OCI-LY1 (cell line): Measurements from ENCODE around the gene BMPR2.

Experiments
- EZH2 ChIP-seq: fragments of 200-600 bp; sonication (generic), shearing (Covaris generic); IDR thresholded peaks from 2 replicates; pipeline ENCODE4 v1.8.0; 2017; ENCODE audit warnings: borderline replicate concordance, mixed run types, mild to moderate bottlenecking, antibody characterized with exemption, low read length, moderate library complexity, mixed read lengths
- TF ChIP-seq, protein P1 (sequence below): fragments of 200-600 bp; sonication (generic), shearing (Covaris generic); IDR thresholded peaks from 2 replicates; pipeline ENCODE4 v1.5.1; 2017; ENCODE audit warnings: mild to moderate bottlenecking, antibody characterized with exemption, low read length, moderate library complexity, mixed read lengths

DNA sequence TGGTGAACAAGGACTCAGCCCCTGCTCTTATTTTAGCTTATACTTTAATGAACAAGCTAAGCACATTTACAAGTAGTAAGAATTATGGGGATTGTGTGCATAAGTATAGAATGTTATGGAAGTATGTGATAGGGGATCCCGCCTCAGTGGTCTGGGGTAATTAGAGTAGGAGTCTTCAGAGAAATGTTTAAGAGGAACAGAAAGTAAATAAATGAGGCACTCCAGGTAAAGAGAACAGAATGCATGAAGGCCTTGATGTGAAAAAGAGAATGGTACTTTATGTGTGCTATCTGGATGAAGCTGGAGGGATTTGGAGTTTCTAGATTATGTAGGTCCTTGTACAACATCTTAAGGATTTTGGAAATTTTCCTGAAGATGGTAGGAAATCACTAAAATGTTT is 76.6 kb downstream of the BMPR2 start:
- TF ChIP-seq, protein P1, sequence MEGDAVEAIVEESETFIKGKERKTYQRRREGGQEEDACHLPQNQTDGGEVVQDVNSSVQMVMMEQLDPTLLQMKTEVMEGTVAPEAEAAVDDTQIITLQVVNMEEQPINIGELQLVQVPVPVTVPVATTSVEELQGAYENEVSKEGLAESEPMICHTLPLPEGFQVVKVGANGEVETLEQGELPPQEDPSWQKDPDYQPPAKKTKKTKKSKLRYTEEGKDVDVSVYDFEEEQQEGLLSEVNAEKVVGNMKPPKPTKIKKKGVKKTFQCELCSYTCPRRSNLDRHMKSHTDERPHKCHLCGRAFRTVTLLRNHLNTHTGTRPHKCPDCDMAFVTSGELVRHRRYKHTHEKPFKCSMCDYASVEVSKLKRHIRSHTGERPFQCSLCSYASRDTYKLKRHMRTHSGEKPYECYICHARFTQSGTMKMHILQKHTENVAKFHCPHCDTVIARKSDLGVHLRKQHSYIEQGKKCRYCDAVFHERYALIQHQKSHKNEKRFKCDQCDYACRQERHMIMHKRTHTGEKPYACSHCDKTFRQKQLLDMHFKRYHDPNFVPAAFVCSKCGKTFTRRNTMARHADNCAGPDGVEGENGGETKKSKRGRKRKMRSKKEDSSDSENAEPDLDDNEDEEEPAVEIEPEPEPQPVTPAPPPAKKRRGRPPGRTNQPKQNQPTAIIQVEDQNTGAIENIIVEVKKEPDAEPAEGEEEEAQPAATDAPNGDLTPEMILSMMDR: no peak
- TF ChIP-seq EZH2: no peak
